ENCODE measurements around the gene GAL. TPM values are rescaled to one million over a fixed set of nuclear protein-coding genes. Genes with fewer than 3 reads are reported as not detected.

The GAL gene
- total RNA-seq, 1 experiment from 2014 or later, result 72.6 TPM

DNA sequence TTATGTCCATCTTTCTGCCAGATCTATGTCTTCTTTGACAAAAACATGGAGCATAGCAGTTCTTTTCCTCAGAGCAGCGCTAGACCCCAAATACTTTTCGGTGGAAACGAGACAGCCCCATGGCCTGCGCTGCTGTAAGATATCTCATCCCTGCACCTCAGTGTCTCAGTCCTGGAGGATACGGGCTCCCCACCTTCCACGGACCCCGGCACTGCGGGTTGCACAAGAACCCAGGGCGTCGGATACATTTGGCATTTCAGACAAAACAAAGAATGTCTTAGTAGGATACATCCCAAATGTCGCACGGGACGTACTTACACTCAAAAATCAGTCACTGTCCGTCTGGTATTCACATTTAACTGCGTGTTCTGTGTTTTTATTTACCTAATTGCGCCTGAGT lies 9.9 kb upstream of the GAL start:
- no peak for DNase-seq
- Mint-ChIP-seq H3K4me1 (ENCODE audit: low read depth, unreplicated experiment) (no peaks in the 10 kb centered on the region), H3K4me3 (ENCODE audit: unreplicated experiment) (no peak overlapping the region), H3K9me3 (ENCODE audit: unreplicated experiment) (peaks cover 7% of the 10 kb centered on the region), H3K36me3 (ENCODE audit: insufficient read depth, unreplicated experiment) (no peaks in the 10 kb centered on the region), H3K27ac (ENCODE audit: unreplicated experiment) (no peak overlapping the region), H3K27me3 (ENCODE audit: insufficient read depth, unreplicated experiment) (peaks cover 5% of the 10 kb centered on the region)
- TF ChIP-seq, protein P1, sequence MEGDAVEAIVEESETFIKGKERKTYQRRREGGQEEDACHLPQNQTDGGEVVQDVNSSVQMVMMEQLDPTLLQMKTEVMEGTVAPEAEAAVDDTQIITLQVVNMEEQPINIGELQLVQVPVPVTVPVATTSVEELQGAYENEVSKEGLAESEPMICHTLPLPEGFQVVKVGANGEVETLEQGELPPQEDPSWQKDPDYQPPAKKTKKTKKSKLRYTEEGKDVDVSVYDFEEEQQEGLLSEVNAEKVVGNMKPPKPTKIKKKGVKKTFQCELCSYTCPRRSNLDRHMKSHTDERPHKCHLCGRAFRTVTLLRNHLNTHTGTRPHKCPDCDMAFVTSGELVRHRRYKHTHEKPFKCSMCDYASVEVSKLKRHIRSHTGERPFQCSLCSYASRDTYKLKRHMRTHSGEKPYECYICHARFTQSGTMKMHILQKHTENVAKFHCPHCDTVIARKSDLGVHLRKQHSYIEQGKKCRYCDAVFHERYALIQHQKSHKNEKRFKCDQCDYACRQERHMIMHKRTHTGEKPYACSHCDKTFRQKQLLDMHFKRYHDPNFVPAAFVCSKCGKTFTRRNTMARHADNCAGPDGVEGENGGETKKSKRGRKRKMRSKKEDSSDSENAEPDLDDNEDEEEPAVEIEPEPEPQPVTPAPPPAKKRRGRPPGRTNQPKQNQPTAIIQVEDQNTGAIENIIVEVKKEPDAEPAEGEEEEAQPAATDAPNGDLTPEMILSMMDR (IDR thresholded peaks at IDR 0.05; ENCODE audit: insufficient read depth in 1 of 2, low read depth in 1 of 2, low read length in 1 of 2, severe bottlenecking in 1 of 2, unreplicated experiment in 1 of 2), result no peak
- Histone ChIP-seq H3K36me3 (ENCODE audit: control insufficient read depth, insufficient read depth, low read length) (no peaks in the 10 kb centered on the region), H3K4me3 (ENCODE audit: low read depth, low read length) (no peak overlapping the region), H3K27me3 (replicated peaks; ENCODE audit: control insufficient read depth, insufficient read depth, low read length) (no peaks in the 10 kb centered on the region), H3K4me1 (no peaks in the 10 kb centered on the region), H3K9me3 (0 out of 2 replicates have a peak, but pooled peaks cover 5% of the 10 kb centered on the region)
- BruUV-seq (replicated peaks), result no TSS peak
- POLR2A ChIA-PET, result no interaction called here
- CTCF ChIA-PET, result no interaction called here
- intact Hi-C loops (cut with micrococcal nuclease; ENCODE audit: unreplicated experiment), result no loop called here

DNA sequence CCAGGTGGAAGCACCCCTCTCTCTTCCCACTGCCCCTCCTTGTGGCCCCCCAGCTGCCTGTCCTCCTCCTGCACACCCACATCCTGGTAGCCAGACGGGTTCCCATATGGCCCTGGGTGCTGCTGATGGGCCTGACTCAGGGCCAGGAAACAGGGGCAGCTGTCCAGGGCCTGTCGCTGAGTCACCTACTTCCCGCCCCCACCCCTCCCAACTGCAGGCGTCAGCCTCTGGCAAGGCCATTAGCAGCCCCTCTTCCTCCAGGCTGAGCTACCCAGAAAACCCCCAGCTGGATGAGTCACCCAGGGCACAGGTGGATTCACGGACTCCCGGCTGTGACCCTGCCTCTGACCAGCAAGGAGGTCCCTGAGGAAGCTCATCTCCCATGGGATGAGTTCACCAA lies 6.9 kb upstream of the GAL start:
- POLR2A ChIA-PET, result interaction anchor here (0.6 to 0.7 kb wide), 2 partner anchors 141 to 981 kb away, joined by 4 to 5 read pairs; no protein-coding TSS in a partner anchor
- Histone ChIP-seq H3K9me3 (0 out of 2 replicates have a peak, but pooled peaks cover 5% of the 10 kb centered on the region), H3K4me1 (no peaks in the 10 kb centered on the region), H3K27me3 (replicated peaks; ENCODE audit: control insufficient read depth, insufficient read depth, low read length) (no peaks in the 10 kb centered on the region), H3K4me3 (ENCODE audit: low read depth, low read length) (no peak overlapping the region), H3K36me3 (ENCODE audit: control insufficient read depth, insufficient read depth, low read length) (no peaks in the 10 kb centered on the region)
- H3K4me3 Mint-ChIP-seq (ENCODE audit: unreplicated experiment), result no peak overlapping the region
- intact Hi-C loops (cut with micrococcal nuclease; ENCODE audit: unreplicated experiment), result no loop called here
- H3K4me1 Mint-ChIP-seq (ENCODE audit: low read depth, unreplicated experiment), result no peaks in the 10 kb centered on the region
- H3K27me3 Mint-ChIP-seq (ENCODE audit: insufficient read depth, unreplicated experiment), result peaks cover 5% of the 10 kb centered on the region
- no TSS peak for BruUV-seq (replicated peaks)
- no peaks in the 10 kb centered on the region for H3K9me3 Mint-ChIP-seq (ENCODE audit: unreplicated experiment)
- H3K27ac Mint-ChIP-seq (ENCODE audit: unreplicated experiment), result no peak overlapping the region
- TF ChIP-seq, protein P1 (IDR thresholded peaks at IDR 0.05; ENCODE audit: insufficient read depth in 1 of 2, low read depth in 1 of 2, low read length in 1 of 2, severe bottlenecking in 1 of 2, unreplicated experiment in 1 of 2), result no peak
- CTCF ChIA-PET, result interaction anchor here (0.5 to 1.1 kb wide), 6 partner anchors 45 to 1810 kb away, joined by 3 to 5 read pairs (median 4); no protein-coding TSS in a partner anchor
- no peaks in the 10 kb centered on the region for H3K36me3 Mint-ChIP-seq (ENCODE audit: insufficient read depth, unreplicated experiment)
- DNase-seq, result peak in 1 of 2 experiments; percentile 42

DNA sequence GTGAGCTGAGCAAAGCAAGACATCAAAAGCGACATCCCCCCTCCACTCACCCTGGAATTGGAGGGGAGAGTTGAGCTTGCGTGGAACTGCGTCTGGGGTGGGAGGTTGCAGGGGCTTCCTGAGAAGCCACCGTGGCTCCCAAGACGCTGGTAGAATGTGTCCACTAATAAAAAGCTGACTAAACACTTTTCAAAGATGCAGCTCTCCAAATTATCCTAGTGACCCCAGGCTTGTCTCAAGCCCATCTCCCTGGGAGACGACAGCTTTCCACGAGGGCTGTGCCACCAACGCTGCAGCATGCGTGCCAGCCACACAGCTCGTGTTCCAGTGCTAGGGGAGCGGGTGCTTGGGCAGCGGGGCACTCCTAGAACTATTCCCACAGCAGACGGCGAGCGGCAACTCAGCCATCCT lies 6.3 kb upstream of the GAL start:
- Histone ChIP-seq H3K4me3 (ENCODE audit: low read depth, low read length) (no peak overlapping the region), H3K4me1 (no peaks in the 10 kb centered on the region), H3K36me3 (ENCODE audit: control insufficient read depth, insufficient read depth, low read length) (no peaks in the 10 kb centered on the region), H3K9me3 (0 out of 2 replicates have a peak, but pooled peaks cover 5% of the 10 kb centered on the region), H3K27me3 (replicated peaks; ENCODE audit: control insufficient read depth, insufficient read depth, low read length) (no peaks in the 10 kb centered on the region)
- intact Hi-C loops (cut with micrococcal nuclease; ENCODE audit: unreplicated experiment), result no loop called here
- no peak for DNase-seq
- H3K4me1 Mint-ChIP-seq (ENCODE audit: low read depth, unreplicated experiment), result no peaks in the 10 kb centered on the region
- ChIA-PET CTCF (interaction anchor here (0.6 kb wide), 1 partner anchor 670 kb away, joined by 4 read pairs; no protein-coding TSS in a partner anchor), POLR2A (no interaction called here)
- peaks cover 5% of the 10 kb centered on the region for H3K27me3 Mint-ChIP-seq (ENCODE audit: insufficient read depth, unreplicated experiment)
- H3K4me3 Mint-ChIP-seq (ENCODE audit: unreplicated experiment), result no peak overlapping the region
- TF ChIP-seq, protein P1 (IDR thresholded peaks at IDR 0.05; ENCODE audit: insufficient read depth in 1 of 2, low read depth in 1 of 2, low read length in 1 of 2, severe bottlenecking in 1 of 2, unreplicated experiment in 1 of 2), result no peak
- no peaks in the 10 kb centered on the region for H3K9me3 Mint-ChIP-seq (ENCODE audit: unreplicated experiment)
- no peak overlapping the region for H3K27ac Mint-ChIP-seq (ENCODE audit: unreplicated experiment)
- BruUV-seq (replicated peaks), result no TSS peak
- H3K36me3 Mint-ChIP-seq (ENCODE audit: insufficient read depth, unreplicated experiment), result no peaks in the 10 kb centered on the region
